HepG2 (cell line): ENCODE data around the gene PTGR2.

ENCODE experiments used
- BCLAF1 ChIP-seq: fragments of 450-650 bp; IDR thresholded peaks from 2 replicates; pipeline ENCODE4 v1.6.1; 2017; ENCODE audit warnings: mild to moderate bottlenecking
- EP300 ChIP-seq, 3 experiments: sonication (generic) in 1 of 3; formaldehyde crosslinking in 1 of 3; IDR thresholded peaks; 2 replicates each; pipeline versions ENCODE4 v1.5.1 to v1.6.1; 2011 to 2020; ENCODE audit warnings: low read depth in 2 of 3, low read length in 2 of 3, borderline replicate concordance in 1 of 3, improper control_type of control experiment in 1 of 3, mild to moderate bottlenecking in 1 of 3, missing genetic modification reagents in 1 of 3, moderate library complexity in 1 of 3
- FOXK2 ChIP-seq: fragments of 450-650 bp; IDR thresholded peaks from 2 replicates; pipeline ENCODE4 v1.6.1; 2016
- HBP1 ChIP-seq: IDR thresholded peaks from 2 replicates; pipeline ENCODE4 v1.6.1; 2016; ENCODE audit warnings: low read depth, control low read depth
- PCBP2 ChIP-seq: fragments of 200-400 bp; formaldehyde crosslinking; optimal IDR thresholded peaks from 2 replicates; pipeline ENCODE3; 2018; ENCODE audit warnings: low read length, low read depth; ENCODE audit not compliant: poor library complexity, severe bottlenecking
- POLR2A ChIP-seq, 2 experiments: IDR thresholded peaks; 2 replicates each; pipeline ENCODE4 v1.6.1; 2011; ENCODE audit warnings: low read depth in 2 of 2, low read length in 2 of 2, mild to moderate bottlenecking in 1 of 2, moderate library complexity in 1 of 2; ENCODE audit not compliant: insufficient read depth in 1 of 2
- PTBP1 ChIP-seq: fragments of 200-400 bp; formaldehyde crosslinking; IDR thresholded peaks from 2 replicates; pipeline ENCODE4 v1.6.1; 2018; ENCODE audit warnings: low read length, low read depth; ENCODE audit not compliant: poor library complexity, severe bottlenecking
- REST ChIP-seq, 2 experiments: IDR thresholded peaks; 2 replicates each; pipeline ENCODE4 v1.6.1; 2011 to 2012; ENCODE audit warnings: low read length in 2 of 2, borderline replicate concordance in 1 of 2, low read depth in 1 of 2, mild to moderate bottlenecking in 1 of 2, moderate library complexity in 1 of 2
- SIN3B ChIP-seq: fragments of 150-350 bp; IDR thresholded peaks from 2 replicates; pipeline ENCODE4 v1.6.1; 2014; ENCODE audit warnings: low read length
- TAF1 ChIP-seq: sonication (generic); formaldehyde crosslinking; IDR thresholded peaks from 2 replicates; pipeline ENCODE4 v1.4.0; 2020; ENCODE audit warnings: missing genetic modification reagents
- TEF ChIP-seq: sonication (generic); formaldehyde crosslinking; IDR thresholded peaks from 2 replicates; pipeline ENCODE4 v1.5.0; 2020; ENCODE audit warnings: missing genetic modification reagents
- ZNF274 ChIP-seq: sonication (generic); formaldehyde crosslinking; IDR thresholded peaks from 2 replicates; pipeline ENCODE4 v1.5.1; 2020; ENCODE audit warnings: mild to moderate bottlenecking, missing genetic modification reagents

GRCh38 chr14:73809391-73809790, 42.2 kb upstream of the PTGR2 start:
- no peak for TF ChIP-seq PCBP2
- no peak for TF ChIP-seq FOXK2
- TF ChIP-seq BCLAF1, result no peak
- no peak for TF ChIP-seq PTBP1
- no peak for TF ChIP-seq ZNF274 (CRISPR knock-in tag)
- no peak for TF ChIP-seq SIN3B
- no peak for TF ChIP-seq POLR2A (IDR thresholded peaks at IDR 0.05; ENCODE audit: insufficient read depth in 1 of 2, low read depth in 2 of 2, low read length in 2 of 2)
- TF ChIP-seq EP300 (IDR thresholded peaks at IDR 0.05; ENCODE audit: low read depth in 2 of 2, low read length in 2 of 2), result no peak
- TF ChIP-seq EP300 (CRISPR knock-in tag; IDR thresholded peaks at IDR 0.05; ENCODE audit: borderline replicate concordance), result no peak
- no peak for TF ChIP-seq HBP1 (CRISPR knock-in tag)
- no peak for TF ChIP-seq TAF1 (CRISPR knock-in tag)
- TF ChIP-seq TEF (CRISPR knock-in tag), result no peak
- TF ChIP-seq REST (IDR thresholded peaks at IDR 0.05; ENCODE audit: borderline replicate concordance in 1 of 2, low read depth in 1 of 2, low read length in 2 of 2), result no peak
